ENCODE results near the gene KIAA1671. TPM values are rescaled to one million over a fixed set of nuclear protein-coding genes. Genes with fewer than 3 reads are reported as not detected.

The KIAA1671 gene
- total and polyA plus RNA-seq, 2 of the 13 experiments (the other 11 are each of a cell fraction or from before 2014, with no cell fraction given), result 13.5 to 13.6 TPM

- Histone ChIP-seq H2AFZ (ENCODE audit: low read length) (no peak overlapping the region), H3K27ac (ENCODE audit: extremely low read length, insufficient read depth, low read length) (peak overlapping the region; percentile 90), H3K36me3 (replicated peaks in 1 of 2; ENCODE audit: control insufficient read depth in 1 of 2, insufficient read depth in 2 of 2, low read length in 2 of 2) (no peaks in the 10 kb centered on the region), H3K79me2 (ENCODE audit: insufficient read depth, low read length) (peaks cover 38% of the 10 kb centered on the region), H3K9me3 (ENCODE audit: low read length) (no peaks in the 10 kb centered on the region), H3K4me3 (replicated peaks in 1 of 3; ENCODE audit: insufficient read depth in 1 of 3, low read depth in 2 of 3, low read length in 3 of 3) (peak overlapping the region; percentile 70 to 85 (median 85)), H3K27me3 (ENCODE audit: control insufficient read depth in 1 of 2, insufficient read depth in 2 of 2, low read length in 2 of 2) (no peaks in the 10 kb centered on the region), H3K4me2 (ENCODE audit: low read depth, low read length) (peak overlapping the region; percentile 84), H4K20me1 (ENCODE audit: insufficient read depth, low read length) (no peaks in the 10 kb centered on the region), H3K9ac (ENCODE audit: insufficient read depth, low read depth, low read length) (peak overlapping the region; percentile 89), H3K4me1 (ENCODE audit: insufficient read depth, low read length) (peaks cover 41% of the 10 kb centered on the region)
- 0% methylated on average over 10 of the region's 47 CpGs for WGBS (ENCODE audit: low lambda C conversion rate)
- in situ Hi-C loops (cut with HindIII; ENCODE audit: extremely low pct_ligation_motif_present, low pct_unique_long_range_greater_than_20kb), result loop anchor here (5.0 kb wide), 1 partner anchor 74 kb away; no protein-coding TSS in a partner anchor
- peak; percentile 46 for ATAC-seq
- FAIRE-seq, result no peak
- no TSS peak for BruUV-seq (replicated peaks)
- ChIA-PET POLR2A (interaction anchor here (0.7 to 1.3 kb wide), 6 partner anchors 9 to 21 kb away, joined by 3 to 9 read pairs (median 4); no protein-coding TSS in a partner anchor), CTCF (ENCODE audit: low intra/inter-chr PET ratio, low total read pairs) (no interaction called here)
- peak; percentile 15 for DNase-seq (ENCODE audit: low spot score)
- intact Hi-C loops (cut with micrococcal nuclease; ENCODE audit: unreplicated experiment), result loop anchor here (5.0 kb wide), 1 partner anchor 74 kb away; no protein-coding TSS in a partner anchor
- TF ChIP-seq, protein P1, sequence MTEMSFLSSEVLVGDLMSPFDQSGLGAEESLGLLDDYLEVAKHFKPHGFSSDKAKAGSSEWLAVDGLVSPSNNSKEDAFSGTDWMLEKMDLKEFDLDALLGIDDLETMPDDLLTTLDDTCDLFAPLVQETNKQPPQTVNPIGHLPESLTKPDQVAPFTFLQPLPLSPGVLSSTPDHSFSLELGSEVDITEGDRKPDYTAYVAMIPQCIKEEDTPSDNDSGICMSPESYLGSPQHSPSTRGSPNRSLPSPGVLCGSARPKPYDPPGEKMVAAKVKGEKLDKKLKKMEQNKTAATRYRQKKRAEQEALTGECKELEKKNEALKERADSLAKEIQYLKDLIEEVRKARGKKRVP (CRISPR knock-in tag; IDR thresholded peaks at IDR 0.05), result 0 out of 4 replicates have a peak, but pooled peaks of 1 of the 2 experiments have one; percentile 32
- 0 out of 2 replicates have a peak, but pooled peaks have one; percentile 23 for TF ChIP-seq ZNF264 (CRISPR knock-in tag; IDR thresholded peaks at IDR 0.05)
- TF ChIP-seq PATZ1 (CRISPR knock-in tag; IDR thresholded peaks at IDR 0.05), result peak; percentile 62; the same call in 1 of the 2 replicates
- TF ChIP-seq RFX5 (IDR thresholded peaks at IDR 0.05; ENCODE audit: low read depth, low read length), result 0 out of 2 replicates have a peak, but pooled peaks have one; percentile 3
- TF ChIP-seq ZNF296 (CRISPR knock-in tag; conservative IDR thresholded peaks at IDR 0.05), result no peak
- TF ChIP-seq RBFOX2 (IDR thresholded peaks at IDR 0.05; ENCODE audit: low read depth, low read length), result peak; percentile 77
- TF ChIP-seq KDM5A (IDR thresholded peaks at IDR 0.05; ENCODE audit: borderline replicate concordance, low read length), result 0 out of 2 replicates have a peak, but pooled peaks have one; percentile 17
- TF ChIP-seq SOX5 (CRISPR knock-in tag; IDR thresholded peaks at IDR 0.05; ENCODE audit: borderline replicate concordance), result no peak
- peak; percentile 5; the same call in 1 of the 2 replicates for TF ChIP-seq ZNF331 (CRISPR knock-in tag; IDR thresholded peaks at IDR 0.05)
- TF ChIP-seq RAD21 (CRISPR knock-in tag; IDR thresholded peaks at IDR 0.05), result peak; percentile 27; the same call in 1 of the 2 replicates
- no peak for TF ChIP-seq TBP (CRISPR knock-in tag; IDR thresholded peaks at IDR 0.05)
- no peak for TF ChIP-seq FUBP1 (CRISPR knock-in tag; IDR thresholded peaks at IDR 0.05; ENCODE audit: borderline replicate concordance)
- TF ChIP-seq ZNF180 (CRISPR knock-in tag; IDR thresholded peaks at IDR 0.05; ENCODE audit: borderline replicate concordance, low read depth), result no peak
- 0 out of 2 replicates have a peak, but pooled peaks have one; percentile 8 for TF ChIP-seq SAP130 (CRISPR knock-in tag; IDR thresholded peaks at IDR 0.05; ENCODE audit: low read depth)
- TF ChIP-seq THAP11 (CRISPR knock-in tag; IDR thresholded peaks at IDR 0.05), result no peak
- 0 out of 2 replicates have a peak, but pooled peaks have one; percentile 30 for TF ChIP-seq RNF2 (conservative IDR thresholded peaks at IDR 0.05; ENCODE audit: low read depth)
- TF ChIP-seq ZNF20 (CRISPR knock-in tag; IDR thresholded peaks at IDR 0.05), result peak; percentile 30; the same call in 1 of the 2 replicates
- TF ChIP-seq DBP (CRISPR knock-in tag; IDR thresholded peaks at IDR 0.05; ENCODE audit: not compliant biosample characterization), result no peak
- peak; percentile 19; the same call in 1 of the 2 replicates for TF ChIP-seq DMAP1 (CRISPR knock-in tag; IDR thresholded peaks at IDR 0.05)
Measured at GRCh38 chr22:24953384-24954113, 1.0 kb downstream of the KIAA1671 start.
